A549 (cell line): ENCODE results near the gene EP400. TPM values are rescaled to one million over a fixed set of nuclear protein-coding genes. Genes with fewer than 3 reads are reported as not detected.
A peak's percentile ranks its signal among the peaks of the same experiment; 100 is the strongest.

Source experiments
- ATAC-seq, 2 experiments: fragments of 200-7000 bp in 1 of 2; fragments of >200 bp in 1 of 2; cut with Nextera tagmentation in 1 of 2; cut with Tn5 transposase in 1 of 2; 3 replicates each; pipeline versions ENCODE4 v1.8.0 to v1.9.1; 2018 to 2020; ENCODE audit warnings: mild to moderate bottlenecking in 1 of 2, moderate library complexity in 1 of 2
- CTCF ChIA-PET: fragments of 300-600 bp; sonication (Branson Sonifier 250); formaldehyde crosslinking; extraction: SDS; loops from one replicate; lab custom pipeline; 2021; ENCODE audit warnings: antibody characterized with exemption, inconsistent platforms; lab: Yijun Ruan, JAX
- POLR2A ChIA-PET: fragments of 350-600 bp; formaldehyde crosslinking; extraction: SDS; loops from one replicate; lab custom pipeline; 2021; ENCODE audit warnings: antibody characterized with exemption, inconsistent platforms; lab: Yijun Ruan, JAX
- DNase-seq, 2 experiments: peaks; one replicate each; pipeline versions ENCODE4 v3.0.0 to v3.0.0-alpha.2; 2011 to 2016; ENCODE audit warnings: low read depth in 1 of 2, low spot score in 1 of 2
- FAIRE-seq: peaks from 2 replicates; lab custom pipeline; 2011; peaks lifted over from hg19 to GRCh38; lab: Jason Lieb, UNC
- H3K27ac ChIP-seq, 2 experiments: fragments of >200 bp; sonication (Bioruptor Twin); formaldehyde crosslinking; 3 replicates each; pipeline ENCODE4 v1.5.1; 2016 to 2017
- H3K4me1 ChIP-seq: fragments of >200 bp; sonication (Bioruptor Twin); formaldehyde crosslinking; 3 replicates; pipeline ENCODE4 v1.6.1; 2016
- H3K4me2 ChIP-seq: fragments of >200 bp; sonication (Bioruptor Twin); formaldehyde crosslinking; 3 replicates; pipeline ENCODE4 v1.6.1; 2016
- H3K4me3 ChIP-seq: fragments of >200 bp; sonication (Bioruptor Twin); formaldehyde crosslinking; 3 replicates; pipeline ENCODE4 v1.5.1; 2016
- H3K9me3 ChIP-seq: fragments of >200 bp; sonication (Bioruptor Twin); formaldehyde crosslinking; 3 replicates; pipeline ENCODE4 v1.6.1; 2016
- BHLHE40 ChIP-seq: IDR thresholded peaks from 2 replicates; pipeline ENCODE4 v1.6.1; 2012; ENCODE audit warnings: low read depth, low read length, inconsistent platforms
- CBX8 ChIP-seq: fragments of 200-600 bp; sonication (generic); IDR thresholded peaks from 2 replicates; pipeline ENCODE4 v1.6.1; 2016
- CEBPB ChIP-seq, 2 experiments: fragments of >200 bp in 1 of 2; sonication (Bioruptor Twin) in 1 of 2; formaldehyde crosslinking in 1 of 2; IDR thresholded peaks; 2 replicates each; pipeline ENCODE4 v1.6.1; 2012 to 2016
- CHD2 ChIP-seq: fragments of 150-350 bp; IDR thresholded peaks from 2 replicates; pipeline ENCODE4 v1.6.1; 2014; ENCODE audit warnings: low read length; ENCODE audit not compliant: partially characterized antibody
- ESRRA ChIP-seq: fragments of 150-350 bp; IDR thresholded peaks from 2 replicates; pipeline ENCODE4 v1.6.1; 2014; ENCODE audit warnings: mild to moderate bottlenecking, low read length, borderline replicate concordance
- FOSB ChIP-seq: fragments of 250-450 bp; sonication (Bioruptor Pico); IDR thresholded peaks from 2 replicates; pipeline ENCODE4 v1.5.0; 2020; ENCODE audit warnings: mild to moderate bottlenecking, moderate library complexity
- GATA3 ChIP-seq: IDR thresholded peaks from 2 replicates; pipeline ENCODE4 v1.6.1; 2012; ENCODE audit warnings: borderline replicate concordance
- HDAC2 ChIP-seq: fragments of 200-600 bp; sonication (generic); IDR thresholded peaks from 2 replicates; pipeline ENCODE4 v1.6.1; 2016
- HEYL ChIP-seq: fragments of 250-450 bp; sonication (Bioruptor Pico); IDR thresholded peaks from 2 replicates; pipeline ENCODE4 v1.8.0; 2021; ENCODE audit warnings: mild to moderate bottlenecking, moderate library complexity
- HOXA7 ChIP-seq: fragments of 250-450 bp; sonication (Bioruptor Pico); IDR thresholded peaks from 2 replicates; pipeline ENCODE4 v1.5.0; 2020; ENCODE audit warnings: mild to moderate bottlenecking, moderate library complexity
- JUN ChIP-seq, 2 experiments: fragments of >200 bp; sonication (Bioruptor Twin); formaldehyde crosslinking; IDR thresholded peaks; 2 replicates in 1 of 2; 3 replicates in 1 of 2; pipeline ENCODE4 v1.6.1; 2016 to 2017
- KDM1A ChIP-seq: fragments of 200-600 bp; sonication (generic); IDR thresholded peaks from 2 replicates; pipeline ENCODE4 v1.6.1; 2016; ENCODE audit warnings: low read depth, mild to moderate bottlenecking
- KDM5A ChIP-seq: fragments of 200-600 bp; sonication (generic); IDR thresholded peaks from 2 replicates; pipeline ENCODE4 v1.6.1; 2016; ENCODE audit warnings: antibody characterized with exemption, mild to moderate bottlenecking
- MAX ChIP-seq: IDR thresholded peaks from 2 replicates; pipeline ENCODE4 v1.6.1; 2012
- MAZ ChIP-seq: fragments of 150-350 bp; IDR thresholded peaks from 2 replicates; pipeline ENCODE4 v1.6.1; 2014; ENCODE audit warnings: antibody characterized with exemption, low read depth, low read length, borderline replicate concordance
- NPAS2 ChIP-seq: fragments of 250-450 bp; sonication (Bioruptor Pico); IDR thresholded peaks from 2 replicates; pipeline ENCODE4 v1.8.0; 2022; ENCODE audit warnings: mild to moderate bottlenecking, moderate library complexity, borderline replicate concordance
- NR3C1 ChIP-seq: fragments of >200 bp; sonication (Bioruptor Twin); formaldehyde crosslinking; IDR thresholded peaks from 3 replicates; pipeline ENCODE4 v1.6.1; 2017
- PBX3 ChIP-seq: IDR thresholded peaks from 2 replicates; pipeline ENCODE4 v1.6.1; 2012
- POLR2AphosphoS2 ChIP-seq: conservative IDR thresholded peaks from 2 replicates; pipeline ENCODE4 v1.6.1; 2012; ENCODE audit warnings: low read length, improper control_type of control experiment, inconsistent platforms
- RAD21 ChIP-seq, 2 experiments: fragments of >200 bp in 1 of 2; sonication (Bioruptor Twin) in 1 of 2; formaldehyde crosslinking in 1 of 2; IDR thresholded peaks in 1 of 2; conservative IDR thresholded peaks in 1 of 2; 2 replicates in 1 of 2; 3 replicates in 1 of 2; pipeline ENCODE4 v1.6.1; 2012 to 2018; ENCODE audit warnings: inconsistent platforms in 1 of 2
- RARB ChIP-seq: fragments of 250-450 bp; sonication (Bioruptor Pico); IDR thresholded peaks from 2 replicates; pipeline ENCODE4 v1.8.0; 2021; ENCODE audit warnings: mild to moderate bottlenecking, moderate library complexity
- REST ChIP-seq: fragments of 200-600 bp; sonication (generic); IDR thresholded peaks from 2 replicates; pipeline ENCODE4 v1.6.1; 2016; ENCODE audit warnings: antibody characterized with exemption, mild to moderate bottlenecking, moderate library complexity
- RFX5 ChIP-seq: fragments of 450-650 bp; IDR thresholded peaks from 2 replicates; pipeline ENCODE4 v1.7.1; 2014; ENCODE audit warnings: antibody characterized with exemption, mild to moderate bottlenecking, moderate library complexity
- SMC3 ChIP-seq: fragments of >200 bp; sonication (Bioruptor Twin); formaldehyde crosslinking; IDR thresholded peaks from 3 replicates; pipeline ENCODE4 v1.6.1; 2018; ENCODE audit warnings: inconsistent platforms
- SREBF2 ChIP-seq: fragments of 450-650 bp; IDR thresholded peaks from 2 replicates; pipeline ENCODE4 v1.6.1; 2014; ENCODE audit warnings: mild to moderate bottlenecking, moderate library complexity
- TP53 ChIP-seq: fragments of 250-450 bp; sonication (Bioruptor Pico); IDR thresholded peaks from 2 replicates; pipeline ENCODE4 v1.5.0; 2021; ENCODE audit warnings: mild to moderate bottlenecking, moderate library complexity
- ZFP36 ChIP-seq: fragments of 450-650 bp; IDR thresholded peaks from 2 replicates; pipeline ENCODE4 v1.6.1; 2014; ENCODE audit warnings: borderline replicate concordance; ENCODE audit not compliant: partially characterized antibody
- WGBS: methylation state at CpG from one replicate; pipeline ENCODE4 v1.1.6; 2017; ENCODE audit errors: missing lambda C conversion rate; 5-methylcytosine and 5-hydroxymethylcytosine counted together
- polyA plus RNA-seq, 4 experiments: library from polyadenylated mRNA; depleted of rRNA in 3 of 4; stranded (reverse); fragments of >200 nt; fragmentation: RNase III in 1 of 4; extraction: RNeasy Plus Mini Kit Qiagen cat#74134 plus additional on column Dnase treatment in 1 of 4; gene quantifications; 2 replicates in 3 of 4; 3 replicates in 1 of 4; pipeline ENCODE4 v1.2.3, GENCODE V29; 2011 to 2017
- TF ChIP-seq, protein P1 (sequence below): fragments of >200 bp; sonication (Bioruptor Twin); formaldehyde crosslinking; IDR thresholded peaks from 3 replicates; pipeline ENCODE4 v1.5.1; 2016

Gene EP400
- polyA plus RNA-seq, 2 of the 4 experiments (the other 2 are of a cell fraction) = 9.7 to 15.2 TPM

- WGBS = 78% methylated on average over 11 of the region's 49 CpGs
- no peak for FAIRE-seq
- TF ChIP-seq REST (peak; percentile 84), PBX3 (no peak), FOSB (CRISPR knock-in tag) (no peak), JUN (IDR thresholded peaks at IDR 0.05) (no peak), CHD2 (peak; percentile 89), BHLHE40 (no peak), GATA3 (0 out of 2 replicates have a peak, but pooled peaks have one; percentile 12), SREBF2 (no peak), RARB (CRISPR knock-in tag) (no peak), RAD21 (conservative IDR thresholded peaks at IDR 0.05 in 1 of 2, IDR thresholded peaks at IDR 0.05 in 1 of 2) (no peak), MAZ (no peak), CEBPB (IDR thresholded peaks at IDR 0.05) (no peak)
- TF ChIP-seq, protein P1, sequence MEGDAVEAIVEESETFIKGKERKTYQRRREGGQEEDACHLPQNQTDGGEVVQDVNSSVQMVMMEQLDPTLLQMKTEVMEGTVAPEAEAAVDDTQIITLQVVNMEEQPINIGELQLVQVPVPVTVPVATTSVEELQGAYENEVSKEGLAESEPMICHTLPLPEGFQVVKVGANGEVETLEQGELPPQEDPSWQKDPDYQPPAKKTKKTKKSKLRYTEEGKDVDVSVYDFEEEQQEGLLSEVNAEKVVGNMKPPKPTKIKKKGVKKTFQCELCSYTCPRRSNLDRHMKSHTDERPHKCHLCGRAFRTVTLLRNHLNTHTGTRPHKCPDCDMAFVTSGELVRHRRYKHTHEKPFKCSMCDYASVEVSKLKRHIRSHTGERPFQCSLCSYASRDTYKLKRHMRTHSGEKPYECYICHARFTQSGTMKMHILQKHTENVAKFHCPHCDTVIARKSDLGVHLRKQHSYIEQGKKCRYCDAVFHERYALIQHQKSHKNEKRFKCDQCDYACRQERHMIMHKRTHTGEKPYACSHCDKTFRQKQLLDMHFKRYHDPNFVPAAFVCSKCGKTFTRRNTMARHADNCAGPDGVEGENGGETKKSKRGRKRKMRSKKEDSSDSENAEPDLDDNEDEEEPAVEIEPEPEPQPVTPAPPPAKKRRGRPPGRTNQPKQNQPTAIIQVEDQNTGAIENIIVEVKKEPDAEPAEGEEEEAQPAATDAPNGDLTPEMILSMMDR = no peak
- Histone ChIP-seq H3K9me3 (no peaks in the 10 kb centered on the region), H3K27ac (peak overlapping the region; percentile 85 to 96), H3K4me3 (peak overlapping the region; percentile 88), H3K4me1 (peaks cover 10% of the 10 kb centered on the region; the same call in 2 of the 3 replicates), H3K4me2 (peak overlapping the region; percentile 92)
- ATAC-seq = peak; percentile 71 to 75
- CTCF ChIA-PET = interaction anchor here (1.2 kb wide), 1 partner anchor 9 kb away, joined by 3 read pairs; no protein-coding TSS in a partner anchor
- peak; percentile 56 to 68 for DNase-seq
- POLR2A ChIA-PET = no interaction called here
These were observed 135.0 kb downstream of the EP400 start for GRCh38 chr12:132084621-132085290.

DNA sequence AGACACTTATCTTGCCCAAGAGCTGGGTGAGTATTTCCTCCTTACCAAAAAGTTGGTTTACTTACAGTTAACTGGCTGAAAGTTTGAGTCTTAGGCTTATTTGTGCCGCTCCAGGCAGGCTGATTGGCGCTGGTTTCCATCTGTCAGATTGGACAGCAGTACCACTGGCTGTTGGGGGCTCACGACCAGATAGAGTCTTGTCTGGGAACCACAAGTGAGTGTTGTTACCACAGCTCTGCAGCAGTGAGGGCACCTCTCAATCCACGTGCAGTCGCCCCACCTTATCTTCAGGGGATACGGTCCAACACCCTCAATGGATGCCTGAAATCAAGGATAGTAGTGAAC lies 135.5 kb downstream of the EP400 start:
- WGBS = 83% methylated on average over 6 of the region's 6 CpGs
- no peak for TF ChIP-seq TP53
- TF ChIP-seq RARB (CRISPR knock-in tag) = no peak
- TF ChIP-seq ESRRA = no peak
- TF ChIP-seq CBX8 = no peak
- no peak for TF ChIP-seq RFX5
- no peak for TF ChIP-seq KDM1A
- TF ChIP-seq GATA3 = no peak
- no peak for TF ChIP-seq HOXA7 (CRISPR knock-in tag)
- TF ChIP-seq NR3C1 = no peak
- TF ChIP-seq SMC3 = no peak
- TF ChIP-seq CHD2 = no peak
- TF ChIP-seq MAX = no peak
- TF ChIP-seq NPAS2 (CRISPR knock-in tag) = no peak
- no peak for TF ChIP-seq HEYL
- no peak for TF ChIP-seq KDM5A
- TF ChIP-seq HDAC2 = no peak
- TF ChIP-seq SREBF2 = no peak
- no peak for TF ChIP-seq POLR2AphosphoS2
- no peak for TF ChIP-seq ZFP36
- TF ChIP-seq RAD21 (conservative IDR thresholded peaks at IDR 0.05 in 1 of 2, IDR thresholded peaks at IDR 0.05 in 1 of 2) = no peak
- H3K4me2 ChIP-seq = peak overlapping the region; percentile 92
- FAIRE-seq (no peak), ATAC-seq (no peak), DNase-seq (no peak)
- H3K4me1 ChIP-seq = peaks cover 10% of the 10 kb centered on the region; the same call in 2 of the 3 replicates
- no peaks in the 10 kb centered on the region for H3K9me3 ChIP-seq
- ChIA-PET POLR2A (no interaction called here), CTCF (interaction anchor here (1.2 kb wide), 1 partner anchor 9 kb away, joined by 3 read pairs; no protein-coding TSS in a partner anchor)
- H3K27ac ChIP-seq = no peak overlapping the region; a peak in 2 of 6 replicates
- peak overlapping the region; percentile 88 for H3K4me3 ChIP-seq
